ENCODE measurements around the gene AMPH. TPM values are rescaled to one million over a fixed set of nuclear protein-coding genes. Genes with fewer than 3 reads are reported as not detected.
A peak's percentile ranks its signal among the peaks of the same experiment; 100 is the strongest.
"Not testable (repeated sequence)": the region's sequence is repeated elsewhere in the genome, so short reads cannot be mapped to it uniquely, and the experiment has no call there.

AMPH gene
- total RNA-seq, 6 donors from 2014 or later, result 0.61 to 25.1 (median 2.5) TPM

- TF ChIP-seq CTCF (IDR thresholded peaks at IDR 0.05), result peak in 3 of 6 experiments; percentile 38 to 44 (median 43)
- DNase-seq (peak in 1 of 2 donors; percentile 58), ATAC-seq (ENCODE audit: low FRiP score in 2 of 2) (peak in 1 of 2 donors; percentile 74)
- H3K4me3 ChIP-seq, result peak overlapping the region in 1 of 4 donors; percentile 20
- H3K36me3 ChIP-seq, H3K9me3 ChIP-seq, H3K27me3 ChIP-seq, H3K4me1 ChIP-seq: not testable (repeated sequence)
- 34 to 63% methylated on average over 3 to 5 of the region's 6 CpGs for WGBS, 2 donors
- H3K27ac ChIP-seq, result peak overlapping the region in 3 of 4 donors; percentile 56 to 64 (median 61)
Observed at GRCh38 chr7:38349869-38350583, 281.1 kb downstream of the AMPH start.

- ATAC-seq (ENCODE audit: low FRiP score in 2 of 2); H3K9me3 ChIP-seq; H3K4me1 ChIP-seq; DNase-seq; H3K36me3 ChIP-seq; H3K27me3 ChIP-seq: not testable (repeated sequence)
- 66 to 69% methylated on average over 9 of the region's 9 CpGs for WGBS, 2 donors
- Histone ChIP-seq H3K27ac (peak overlapping the region in 3 of 4 donors; percentile 56 to 64 (median 61)), H3K4me3 (peak overlapping the region in 1 of 4 donors; percentile 20)
Observed at GRCh38 chr7:38349126-38349795, 281.9 kb downstream of the AMPH start.

- not testable (repeated sequence) for H3K4me3 ChIP-seq, H3K9me3 ChIP-seq, H3K27me3 ChIP-seq, H3K36me3 ChIP-seq
- TF ChIP-seq CTCF (IDR thresholded peaks at IDR 0.05), result peak in 4 of 6 experiments; percentile 50 to 60 (median 56)
- DNase-seq (peak in 1 of 2 donors; percentile 74), ATAC-seq (ENCODE audit: low FRiP score in 2 of 2) (peak; percentile 79 to 84)
- H3K4me1 ChIP-seq, result peaks cover 0 to 12% (median 5%) of the 10 kb centered on the region in 4 donors
- H3K27ac ChIP-seq, result peak overlapping the region in 1 of 4 donors; percentile 4
- 42 to 51% methylated on average over 3 to 6 of the region's 6 CpGs for WGBS, 2 donors
Observed at GRCh38 chr7:38345299-38346172, 285.6 kb downstream of the AMPH start.

- not testable (repeated sequence) for H3K27ac ChIP-seq; DNase-seq; H3K36me3 ChIP-seq; ATAC-seq (ENCODE audit: low FRiP score in 2 of 2); H3K9me3 ChIP-seq; H3K27me3 ChIP-seq; H3K4me3 ChIP-seq
- peaks cover 0 to 12% (median 5%) of the 10 kb centered on the region in 4 donors for H3K4me1 ChIP-seq
- 55 to 67% methylated on average over 3 of the region's 3 CpGs for WGBS, 2 donors
Observed at GRCh38 chr7:38344741-38345140, 286.4 kb downstream of the AMPH start.

- H3K9me3 ChIP-seq; DNase-seq; H3K4me1 ChIP-seq; ATAC-seq (ENCODE audit: low FRiP score in 2 of 2); H3K36me3 ChIP-seq; H3K27me3 ChIP-seq: not testable (repeated sequence)
- Histone ChIP-seq H3K4me3 (peak overlapping the region in 1 of 4 donors; percentile 12), H3K27ac (peak overlapping the region in 1 of 4 donors; percentile 57)
- 66 to 70% methylated on average over 5 of the region's 5 CpGs for WGBS, 2 donors
Observed at GRCh38 chr7:38342135-38342534, 289.0 kb downstream of the AMPH start.

- not testable (repeated sequence) for H3K4me1 ChIP-seq, H3K36me3 ChIP-seq, H3K4me3 ChIP-seq, H3K9me3 ChIP-seq, H3K27me3 ChIP-seq
- H3K27ac ChIP-seq, result peak overlapping the region in 3 of 4 donors; percentile 37 to 57 (median 46)
- ATAC-seq (ENCODE audit: low FRiP score in 2 of 2) (peak; percentile 85 to 87), DNase-seq (peak in 1 of 2 donors; percentile 71)
- peak in 4 of 6 experiments; percentile 7 to 44 (median 24) for TF ChIP-seq CTCF (IDR thresholded peaks at IDR 0.05)
- peak; percentile 34 to 44 for TF ChIP-seq POLR2AphosphoS5 (IDR thresholded peaks at IDR 0.05)
- peak in 1 of 4 donors; percentile 28 for TF ChIP-seq POLR2A (IDR thresholded peaks at IDR 0.05)
- WGBS, 2 donors, result 47 to 71% methylated on average over 2 of the region's 2 CpGs
Observed at GRCh38 chr7:38341172-38341705, 289.9 kb downstream of the AMPH start.

All from upper lobe of left lung (tissue), 6 donors.